ENCODE data around the gene RABGAP1L.

- no peak for TF ChIP-seq POLR2A (IDR thresholded peaks at IDR 0.05)
- TF ChIP-seq CTCF (IDR thresholded peaks at IDR 0.05), result no peak
Measured at GRCh38 chr1:174376030-174376429, 216.7 kb downstream of the RABGAP1L start.

All from body of pancreas (tissue), 4 donors.